Liver (tissue), 9 donors: ENCODE measurements around the gene AKAP5. TPM values are rescaled to one million over a fixed set of nuclear protein-coding genes. Genes with fewer than 3 reads are reported as not detected.

Source experiments
- DNase-seq: peaks from one replicate; pipeline ENCODE4 v3.0.0-alpha.2; 2017; ENCODE audit warnings: low spot score
- H3K27ac ChIP-seq, 2 donors: one replicate each; pipeline ENCODE4 v1.7.0; 2013; ENCODE audit warnings: inconsistent platforms in 2 of 2, low read length in 2 of 2, control low read depth in 1 of 2, low read depth in 1 of 2, mild to moderate bottlenecking in 1 of 2
- H3K27me3 ChIP-seq, 4 donors: one replicate each; pipeline versions ENCODE4 v1.6.1 to v1.7.0; 2013; ENCODE audit warnings: low read length in 3 of 4, inconsistent platforms in 1 of 4, mild to moderate bottlenecking in 1 of 4, moderate library complexity in 1 of 4; ENCODE audit not compliant: control insufficient read depth in 4 of 4, insufficient read depth in 4 of 4
- H3K36me3 ChIP-seq, 4 donors: one replicate each; pipeline versions ENCODE4 v1.6.1 to v1.7.0; 2013; ENCODE audit warnings: low read length in 3 of 4, mild to moderate bottlenecking in 3 of 4, low read depth in 1 of 4, moderate library complexity in 1 of 4; ENCODE audit not compliant: control insufficient read depth in 4 of 4, insufficient read depth in 3 of 4
- H3K4me1 ChIP-seq, 4 donors: one replicate each; pipeline versions ENCODE4 v1.6.1 to v1.7.0; 2013; ENCODE audit warnings: low read length in 3 of 4, mild to moderate bottlenecking in 3 of 4, moderate library complexity in 1 of 4; ENCODE audit not compliant: control insufficient read depth in 4 of 4, insufficient read depth in 4 of 4
- H3K4me3 ChIP-seq, 3 donors: one replicate each; pipeline versions ENCODE4 v1.6.1 to v1.7.0; 2013; ENCODE audit warnings: low read length in 3 of 3, control low read depth in 1 of 3, low read depth in 1 of 3, mild to moderate bottlenecking in 1 of 3
- H3K9ac ChIP-seq, 2 donors: one replicate each; pipeline ENCODE4 v1.7.0; 2013; ENCODE audit warnings: low read length in 2 of 2, mild to moderate bottlenecking in 2 of 2, moderate library complexity in 2 of 2, control low read depth in 1 of 2, low read depth in 1 of 2
- H3K9me3 ChIP-seq, 4 donors: one replicate each; pipeline versions ENCODE4 v1.6.1 to v1.7.0; 2013; ENCODE audit warnings: low read length in 3 of 4; ENCODE audit not compliant: control insufficient read depth in 4 of 4
- ATF3 ChIP-seq: IDR thresholded peaks from 2 replicates; pipeline ENCODE4 v1.6.1; 2016; ENCODE audit warnings: antibody characterized with exemption
- FOXA1 ChIP-seq: IDR thresholded peaks from 2 replicates; pipeline ENCODE4 v1.6.1; 2016; ENCODE audit warnings: antibody characterized with exemption
- FOXA2 ChIP-seq: IDR thresholded peaks from 2 replicates; pipeline ENCODE4 v1.6.1; 2016; ENCODE audit warnings: antibody characterized with exemption
- GABPA ChIP-seq, 2 donors: IDR thresholded peaks in 1 of 2; conservative IDR thresholded peaks in 1 of 2; 2 replicates each; pipeline ENCODE4 v1.6.1; 2016; ENCODE audit warnings: antibody characterized with exemption in 2 of 2, mild to moderate bottlenecking in 1 of 2, moderate library complexity in 1 of 2
- HNF4A ChIP-seq, 2 donors: conservative IDR thresholded peaks; 2 replicates each; pipeline ENCODE4 v1.6.1; 2016; ENCODE audit warnings: antibody characterized with exemption in 2 of 2, mild to moderate bottlenecking in 2 of 2
- HNF4G ChIP-seq: IDR thresholded peaks from 2 replicates; pipeline ENCODE4 v1.6.1; 2016; ENCODE audit warnings: antibody characterized with exemption
- NR2F2 ChIP-seq: IDR thresholded peaks from 2 replicates; pipeline ENCODE4 v1.6.1; 2016; ENCODE audit warnings: antibody characterized with exemption
- RAD21 ChIP-seq, 2 donors: IDR thresholded peaks; 2 replicates each; pipeline ENCODE4 v1.6.1; 2016; ENCODE audit warnings: antibody characterized with exemption in 2 of 2, mild to moderate bottlenecking in 2 of 2
- RXRA ChIP-seq, 2 donors: IDR thresholded peaks; 2 replicates each; pipeline ENCODE4 v1.6.1; 2017 to 2018; ENCODE audit warnings: antibody characterized with exemption in 2 of 2, mild to moderate bottlenecking in 1 of 2
- SP1 ChIP-seq: IDR thresholded peaks from 2 replicates; pipeline ENCODE4 v1.6.1; 2018; ENCODE audit warnings: antibody characterized with exemption, mild to moderate bottlenecking
- TAF1 ChIP-seq: conservative IDR thresholded peaks from 2 replicates; pipeline ENCODE4 v1.6.1; 2016; ENCODE audit warnings: antibody characterized with exemption, mild to moderate bottlenecking
- YY1 ChIP-seq: IDR thresholded peaks from 2 replicates; pipeline ENCODE4 v1.6.1; 2016; ENCODE audit warnings: antibody characterized with exemption, mild to moderate bottlenecking
- WGBS: extraction: QIAGEN DNeasy Blood & Tissue Kit; methylation state at CpG from one replicate; pipeline ENCODE4 v1.1.7; 2013; 5-methylcytosine and 5-hydroxymethylcytosine counted together
- polyA plus RNA-seq, 2 donors: library from polyadenylated mRNA; stranded (reverse) in 1 of 2; unstranded in 1 of 2; fragments of 200-250 nt in 1 of 2; fragments of >200 nt in 1 of 2; fragmentation: Nextera tagmentation in 1 of 2; extraction: Ambion mirVana in 1 of 2; gene quantifications; one replicate each; pipeline versions ENCODE4 v1.2.1 to v1.2.3, GENCODE V29; 2013 to 2015
- total RNA-seq, 2 donors: library from RNA; depleted of rRNA; stranded (reverse); fragments of >200 nt; gene quantifications; one replicate each; pipeline ENCODE4 v1.2.3, GENCODE V29; 2014
- TF ChIP-seq, protein P1 (sequence below): IDR thresholded peaks from 2 replicates; pipeline ENCODE4 v1.6.1; 2016; ENCODE audit warnings: antibody characterized with exemption
- TF ChIP-seq, protein P2 (sequence below): IDR thresholded peaks from 2 replicates; pipeline ENCODE4 v1.6.1; 2016; ENCODE audit warnings: antibody characterized with exemption
- TF ChIP-seq, protein P3 (sequence below): fragments of 150-350 bp; IDR thresholded peaks from 2 replicates; pipeline ENCODE4 v1.5.1; 2017; ENCODE audit warnings: improper control_type of control experiment, low read depth, low read length; ENCODE audit not compliant: missing input control
- donor health status: healthy.
- donor health status: healthy.
- donor health status: healthy.
- donor health status: healthy.
- donor health status: healthy.

Gene AKAP5
- total and polyA plus RNA-seq, 4 donors: 0.07 to 2.3 (median 0.27) TPM

GRCh38 chr14:64434528-64434927 lies 30.8 kb upstream of the AKAP5 start:
- H3K27me3 ChIP-seq: no peaks in the 10 kb centered on the region
- peaks cover 28 to 83% (median 75%) of the 10 kb centered on the region in 4 donors for H3K36me3 ChIP-seq
- H3K9ac ChIP-seq: no peak overlapping the region
- H3K9me3 ChIP-seq: no peaks in the 10 kb centered on the region
- no peaks in the 10 kb centered on the region for H3K4me1 ChIP-seq
- WGBS: 87% methylated on average over 3 of the region's 3 CpGs
- DNase-seq: no peak
- TF ChIP-seq RXRA (IDR thresholded peaks at IDR 0.05) (no peak), RAD21 (IDR thresholded peaks at IDR 0.05) (no peak), YY1 (no peak), HNF4A (conservative IDR thresholded peaks at IDR 0.05) (no peak), ATF3 (no peak), NR2F2 (no peak), SP1 (no peak), TAF1 (no peak), FOXA2 (no peak)
- TF ChIP-seq, protein P1, sequence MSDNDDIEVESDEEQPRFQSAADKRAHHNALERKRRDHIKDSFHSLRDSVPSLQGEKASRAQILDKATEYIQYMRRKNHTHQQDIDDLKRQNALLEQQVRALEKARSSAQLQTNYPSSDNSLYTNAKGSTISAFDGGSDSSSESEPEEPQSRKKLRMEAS: no peak
- TF ChIP-seq, protein P2, sequence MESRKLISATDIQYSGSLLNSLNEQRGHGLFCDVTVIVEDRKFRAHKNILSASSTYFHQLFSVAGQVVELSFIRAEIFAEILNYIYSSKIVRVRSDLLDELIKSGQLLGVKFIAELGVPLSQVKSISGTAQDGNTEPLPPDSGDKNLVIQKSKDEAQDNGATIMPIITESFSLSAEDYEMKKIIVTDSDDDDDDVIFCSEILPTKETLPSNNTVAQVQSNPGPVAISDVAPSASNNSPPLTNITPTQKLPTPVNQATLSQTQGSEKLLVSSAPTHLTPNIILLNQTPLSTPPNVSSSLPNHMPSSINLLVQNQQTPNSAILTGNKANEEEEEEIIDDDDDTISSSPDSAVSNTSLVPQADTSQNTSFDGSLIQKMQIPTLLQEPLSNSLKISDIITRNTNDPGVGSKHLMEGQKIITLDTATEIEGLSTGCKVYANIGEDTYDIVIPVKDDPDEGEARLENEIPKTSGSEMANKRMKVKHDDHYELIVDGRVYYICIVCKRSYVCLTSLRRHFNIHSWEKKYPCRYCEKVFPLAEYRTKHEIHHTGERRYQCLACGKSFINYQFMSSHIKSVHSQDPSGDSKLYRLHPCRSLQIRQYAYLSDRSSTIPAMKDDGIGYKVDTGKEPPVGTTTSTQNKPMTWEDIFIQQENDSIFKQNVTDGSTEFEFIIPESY: no peak
- no peak overlapping the region for H3K27ac ChIP-seq
- H3K4me3 ChIP-seq: no peak overlapping the region

- H3K4me1 ChIP-seq: no peaks in the 10 kb centered on the region
- no peaks in the 10 kb centered on the region for H3K9me3 ChIP-seq
- 72% methylated on average over 3 of the region's 3 CpGs for whole genome bisulfite sequencing
- DNase-seq: no peak
- peaks cover 25 to 82% (median 76%) of the 10 kb centered on the region in 4 donors for H3K36me3 ChIP-seq
- H3K27ac ChIP-seq: no peak overlapping the region
- no peaks in the 10 kb centered on the region for H3K27me3 ChIP-seq
- H3K9ac ChIP-seq: no peak overlapping the region
- no peak overlapping the region for H3K4me3 ChIP-seq
- TF ChIP-seq, protein P2: no peak
- TF ChIP-seq GABPA (IDR thresholded peaks at IDR 0.05 in 1 of 2, conservative IDR thresholded peaks at IDR 0.05 in 1 of 2) (no peak), SP1 (no peak), RAD21 (IDR thresholded peaks at IDR 0.05) (no peak), RXRA (IDR thresholded peaks at IDR 0.05) (no peak), FOXA1 (no peak), TAF1 (no peak)
- TF ChIP-seq, protein P1: no peak
Measured at GRCh38 chr14:64438181-64438841, 27.0 kb upstream of the AKAP5 start.

DNA sequence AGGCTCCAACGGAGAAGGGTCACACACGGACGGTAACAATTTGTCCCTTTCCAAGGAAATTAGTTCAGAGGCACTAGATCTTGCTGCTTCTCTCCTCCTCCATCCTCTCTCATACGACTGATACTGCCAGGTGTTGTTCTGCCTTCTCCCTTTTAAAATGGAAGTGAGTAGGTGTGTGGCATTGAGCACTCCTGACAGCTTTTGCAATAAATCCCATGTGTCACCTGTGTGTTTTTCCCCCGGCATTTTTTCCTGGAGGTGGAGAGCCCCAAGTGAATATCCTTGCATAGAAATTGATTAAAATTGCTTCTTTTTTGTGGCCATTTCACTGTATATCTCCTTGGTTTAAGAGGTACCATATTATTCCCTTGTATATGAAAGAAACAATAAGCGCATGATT lies 26.2 kb upstream of the AKAP5 start:
- Histone ChIP-seq H3K9ac (no peak overlapping the region), H3K27me3 (no peaks in the 10 kb centered on the region), H3K4me1 (no peaks in the 10 kb centered on the region), H3K27ac (no peak overlapping the region), H3K4me3 (no peak overlapping the region), H3K36me3 (peaks cover 25 to 83% (median 77%) of the 10 kb centered on the region in 4 donors), H3K9me3 (no peaks in the 10 kb centered on the region)
- TF ChIP-seq, protein P1: no peak
- no peak for TF ChIP-seq HNF4A (conservative IDR thresholded peaks at IDR 0.05)
- no peak for TF ChIP-seq TAF1
- TF ChIP-seq GABPA (IDR thresholded peaks at IDR 0.05 in 1 of 2, conservative IDR thresholded peaks at IDR 0.05 in 1 of 2): no peak
- no peak for TF ChIP-seq HNF4G
- TF ChIP-seq ATF3: no peak
- no peak for TF ChIP-seq FOXA1
- TF ChIP-seq, protein P3, sequence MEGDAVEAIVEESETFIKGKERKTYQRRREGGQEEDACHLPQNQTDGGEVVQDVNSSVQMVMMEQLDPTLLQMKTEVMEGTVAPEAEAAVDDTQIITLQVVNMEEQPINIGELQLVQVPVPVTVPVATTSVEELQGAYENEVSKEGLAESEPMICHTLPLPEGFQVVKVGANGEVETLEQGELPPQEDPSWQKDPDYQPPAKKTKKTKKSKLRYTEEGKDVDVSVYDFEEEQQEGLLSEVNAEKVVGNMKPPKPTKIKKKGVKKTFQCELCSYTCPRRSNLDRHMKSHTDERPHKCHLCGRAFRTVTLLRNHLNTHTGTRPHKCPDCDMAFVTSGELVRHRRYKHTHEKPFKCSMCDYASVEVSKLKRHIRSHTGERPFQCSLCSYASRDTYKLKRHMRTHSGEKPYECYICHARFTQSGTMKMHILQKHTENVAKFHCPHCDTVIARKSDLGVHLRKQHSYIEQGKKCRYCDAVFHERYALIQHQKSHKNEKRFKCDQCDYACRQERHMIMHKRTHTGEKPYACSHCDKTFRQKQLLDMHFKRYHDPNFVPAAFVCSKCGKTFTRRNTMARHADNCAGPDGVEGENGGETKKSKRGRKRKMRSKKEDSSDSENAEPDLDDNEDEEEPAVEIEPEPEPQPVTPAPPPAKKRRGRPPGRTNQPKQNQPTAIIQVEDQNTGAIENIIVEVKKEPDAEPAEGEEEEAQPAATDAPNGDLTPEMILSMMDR: no peak
- no peak for TF ChIP-seq RAD21 (IDR thresholded peaks at IDR 0.05)
- TF ChIP-seq YY1: no peak
- no peak for TF ChIP-seq NR2F2
- TF ChIP-seq RXRA (IDR thresholded peaks at IDR 0.05): no peak
- WGBS: 94% methylated on average over 6 of the region's 6 CpGs
- DNase-seq: no peak
